Prostate gland (tissue), 2 donors: ENCODE measurements around the gene MPDU1. TPM values are rescaled to one million over a fixed set of nuclear protein-coding genes. Genes with fewer than 3 reads are reported as not detected.

Source experiments
- DNase-seq: peaks from one replicate; pipeline ENCODE4 v3.0.0-alpha.2; 2019; ENCODE audit warnings: low spot score
- H3K27ac ChIP-seq, 2 donors: fragments of 200-600 bp; sonication (generic); 2 replicates each; pipeline ENCODE4 v1.5.1; 2017 to 2019
- H3K27me3 ChIP-seq: fragments of 200-600 bp; sonication (generic); replicated peaks from 2 replicates; pipeline ENCODE4 v1.5.1; 2019; ENCODE audit not compliant: insufficient read depth
- H3K36me3 ChIP-seq, 2 donors: fragments of 200-600 bp; sonication (generic); 1 replicate in 1 of 2; 2 replicates in 1 of 2; pipeline versions ENCODE4 v1.5.1 to v1.8.1; 2017 to 2019
- H3K4me1 ChIP-seq: fragments of 200-600 bp; sonication (generic); replicated peaks from 2 replicates; pipeline ENCODE4 v1.5.1; 2019
- H3K4me3 ChIP-seq, 2 donors: fragments of 200-600 bp; sonication (generic); 2 replicates each; pipeline ENCODE4 v1.5.1; 2017 to 2019
- H3K9me3 ChIP-seq: fragments of 200-600 bp; sonication (generic); 2 replicates; pipeline ENCODE4 v1.5.1; 2017
- POLR2A ChIP-seq: fragments of 450-650 bp; IDR thresholded peaks from one replicate; pipeline ENCODE4 v1.6.1; 2016; ENCODE audit warnings: antibody characterized with exemption, mild to moderate bottlenecking
- POLR2AphosphoS5 ChIP-seq: sonication (generic); formaldehyde crosslinking; IDR thresholded peaks from one replicate; pipeline ENCODE4 v1.6.1; 2017; ENCODE audit warnings: antibody characterized with exemption
- WGBS: methylation state at CpG from one replicate; pipeline ENCODE4 v1.1.5; 2018; 5-methylcytosine and 5-hydroxymethylcytosine counted together
- intact Hi-C: fragments of 100-400 bp; cut with DNase I; formaldehyde crosslinking; loops from one replicate; pipeline ENCODE4 v1.14.2; 2022
- total RNA-seq, 2 donors: library from RNA; depleted of rRNA; stranded (reverse); fragments of >200 nt; gene quantifications; one replicate each; pipeline ENCODE4 v1.1.0, GENCODE V29; 2016
- TF ChIP-seq, protein P1 (sequence below), 4 experiments: fragments of 200-600 bp in 2 of 4; fragments of 450-650 bp in 2 of 4; sonication (generic) in 2 of 4; IDR thresholded peaks; 1 replicate in 3 of 4; 2 replicates in 1 of 4; pipeline ENCODE4 v1.5.1; 2016 to 2019; ENCODE audit warnings: antibody characterized with exemption in 4 of 4, mild to moderate bottlenecking in 2 of 4, moderate library complexity in 2 of 4

The MPDU1 gene
- total RNA-seq, 2 donors from 2014 or later, result 101 to 239 TPM

DNA sequence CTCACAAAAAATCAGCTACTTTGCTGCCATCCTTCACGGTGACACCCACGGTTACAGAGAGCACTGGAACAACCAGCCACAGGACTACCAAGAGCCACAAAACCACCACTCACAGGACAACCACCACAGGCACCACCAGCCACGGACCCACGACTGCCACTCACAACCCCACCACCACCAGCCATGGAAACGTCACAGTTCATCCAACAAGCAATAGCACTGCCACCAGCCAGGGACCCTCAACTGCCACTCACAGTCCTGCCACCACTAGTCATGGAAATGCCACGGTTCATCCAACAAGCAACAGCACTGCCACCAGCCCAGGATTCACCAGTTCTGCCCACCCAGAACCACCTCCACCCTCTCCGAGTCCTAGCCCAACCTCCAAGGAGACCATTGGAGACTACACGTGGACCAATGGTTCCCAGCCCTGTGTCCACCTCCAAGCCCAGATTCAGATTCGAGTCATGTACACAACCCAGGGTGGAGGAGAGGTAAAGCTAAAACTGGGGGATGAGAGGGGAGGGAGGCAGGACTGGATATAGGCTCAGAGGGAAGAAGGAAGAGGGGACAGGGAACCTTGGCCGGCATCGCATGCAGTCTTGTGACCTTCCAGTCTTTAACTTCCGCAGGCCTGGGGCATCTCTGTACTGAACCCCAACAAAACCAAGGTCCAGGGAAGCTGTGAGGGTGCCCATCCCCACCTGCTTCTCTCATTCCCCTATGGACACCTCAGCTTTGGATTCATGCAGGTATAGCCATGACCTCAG lies 3.6 kb upstream of the MPDU1 start:
- TF ChIP-seq POLR2AphosphoS5, result no peak
- TF ChIP-seq, protein P1, sequence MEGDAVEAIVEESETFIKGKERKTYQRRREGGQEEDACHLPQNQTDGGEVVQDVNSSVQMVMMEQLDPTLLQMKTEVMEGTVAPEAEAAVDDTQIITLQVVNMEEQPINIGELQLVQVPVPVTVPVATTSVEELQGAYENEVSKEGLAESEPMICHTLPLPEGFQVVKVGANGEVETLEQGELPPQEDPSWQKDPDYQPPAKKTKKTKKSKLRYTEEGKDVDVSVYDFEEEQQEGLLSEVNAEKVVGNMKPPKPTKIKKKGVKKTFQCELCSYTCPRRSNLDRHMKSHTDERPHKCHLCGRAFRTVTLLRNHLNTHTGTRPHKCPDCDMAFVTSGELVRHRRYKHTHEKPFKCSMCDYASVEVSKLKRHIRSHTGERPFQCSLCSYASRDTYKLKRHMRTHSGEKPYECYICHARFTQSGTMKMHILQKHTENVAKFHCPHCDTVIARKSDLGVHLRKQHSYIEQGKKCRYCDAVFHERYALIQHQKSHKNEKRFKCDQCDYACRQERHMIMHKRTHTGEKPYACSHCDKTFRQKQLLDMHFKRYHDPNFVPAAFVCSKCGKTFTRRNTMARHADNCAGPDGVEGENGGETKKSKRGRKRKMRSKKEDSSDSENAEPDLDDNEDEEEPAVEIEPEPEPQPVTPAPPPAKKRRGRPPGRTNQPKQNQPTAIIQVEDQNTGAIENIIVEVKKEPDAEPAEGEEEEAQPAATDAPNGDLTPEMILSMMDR (IDR thresholded peaks at IDR 0.05), result no peak
- TF ChIP-seq POLR2A, result no peak
- 71% methylated on average over 12 of the region's 12 CpGs for WGBS
- no peak overlapping the region for H3K4me3 ChIP-seq
- H3K9me3 ChIP-seq, result no peaks in the 10 kb centered on the region
- H3K27me3 ChIP-seq, result no peaks in the 10 kb centered on the region
- H3K36me3 ChIP-seq, result peaks cover 24 to 34% of the 10 kb centered on the region in 2 donors
- H3K4me1 ChIP-seq, result peaks cover 14% of the 10 kb centered on the region
- intact Hi-C loops, result no loop called here
- peak overlapping the region; percentile 59 to 71 for H3K27ac ChIP-seq
- no peak for DNase-seq

DNA sequence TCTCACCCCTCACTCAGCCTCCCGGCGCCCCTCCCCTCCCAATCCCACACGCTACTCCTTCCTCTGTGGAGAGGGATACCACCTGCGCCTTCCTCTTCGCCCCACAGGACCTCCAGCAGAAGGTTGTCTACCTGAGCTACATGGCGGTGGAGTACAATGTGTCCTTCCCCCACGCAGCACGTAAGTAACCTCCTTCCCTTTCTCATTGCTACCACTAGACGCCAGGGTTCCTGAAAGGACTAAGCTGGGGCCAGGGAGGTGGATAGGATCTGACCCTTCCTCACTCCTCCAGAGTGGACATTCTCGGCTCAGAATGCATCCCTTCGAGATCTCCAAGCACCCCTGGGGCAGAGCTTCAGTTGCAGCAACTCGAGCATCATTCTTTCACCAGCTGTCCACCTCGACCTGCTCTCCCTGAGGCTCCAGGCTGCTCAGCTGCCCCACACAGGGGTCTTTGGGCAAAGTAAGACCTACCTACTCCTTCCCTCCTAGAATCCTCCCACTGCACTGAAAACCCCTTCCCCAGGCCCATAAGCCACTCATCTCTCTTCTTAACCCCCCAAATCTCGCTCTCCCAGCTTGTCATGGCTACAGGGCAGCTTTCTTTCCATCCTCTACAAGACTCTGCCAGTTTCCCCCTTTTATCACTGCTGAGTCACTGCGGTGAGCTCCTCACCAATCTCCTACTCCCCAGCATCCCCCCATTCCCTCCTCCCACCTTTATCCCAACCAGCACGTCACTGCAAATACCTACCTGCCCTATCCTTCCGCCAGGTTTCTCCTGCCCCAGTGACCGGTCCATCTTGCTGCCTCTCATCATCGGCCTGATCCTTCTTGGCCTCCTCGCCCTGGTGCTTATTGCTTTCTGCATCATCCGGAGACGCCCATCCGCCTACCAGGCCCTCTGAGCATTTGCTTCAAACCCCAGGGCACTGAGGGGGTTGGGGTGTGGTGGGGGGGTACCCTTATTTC lies 2.8 kb upstream of the MPDU1 start:
- Histone ChIP-seq H3K4me3 (no peak overlapping the region), H3K27me3 (no peaks in the 10 kb centered on the region), H3K4me1 (peaks cover 14% of the 10 kb centered on the region), H3K9me3 (no peaks in the 10 kb centered on the region), H3K36me3 (peaks cover 18 to 26% of the 10 kb centered on the region in 2 donors), H3K27ac (peak overlapping the region; percentile 94 to 96)
- DNase-seq, result no peak
- WGBS, result 78% methylated on average over 23 of the region's 23 CpGs
- intact Hi-C loops, result no loop called here
- TF ChIP-seq, protein P1 (IDR thresholded peaks at IDR 0.05), result no peak
- TF ChIP-seq POLR2A, result no peak
- TF ChIP-seq POLR2AphosphoS5, result no peak

DNA sequence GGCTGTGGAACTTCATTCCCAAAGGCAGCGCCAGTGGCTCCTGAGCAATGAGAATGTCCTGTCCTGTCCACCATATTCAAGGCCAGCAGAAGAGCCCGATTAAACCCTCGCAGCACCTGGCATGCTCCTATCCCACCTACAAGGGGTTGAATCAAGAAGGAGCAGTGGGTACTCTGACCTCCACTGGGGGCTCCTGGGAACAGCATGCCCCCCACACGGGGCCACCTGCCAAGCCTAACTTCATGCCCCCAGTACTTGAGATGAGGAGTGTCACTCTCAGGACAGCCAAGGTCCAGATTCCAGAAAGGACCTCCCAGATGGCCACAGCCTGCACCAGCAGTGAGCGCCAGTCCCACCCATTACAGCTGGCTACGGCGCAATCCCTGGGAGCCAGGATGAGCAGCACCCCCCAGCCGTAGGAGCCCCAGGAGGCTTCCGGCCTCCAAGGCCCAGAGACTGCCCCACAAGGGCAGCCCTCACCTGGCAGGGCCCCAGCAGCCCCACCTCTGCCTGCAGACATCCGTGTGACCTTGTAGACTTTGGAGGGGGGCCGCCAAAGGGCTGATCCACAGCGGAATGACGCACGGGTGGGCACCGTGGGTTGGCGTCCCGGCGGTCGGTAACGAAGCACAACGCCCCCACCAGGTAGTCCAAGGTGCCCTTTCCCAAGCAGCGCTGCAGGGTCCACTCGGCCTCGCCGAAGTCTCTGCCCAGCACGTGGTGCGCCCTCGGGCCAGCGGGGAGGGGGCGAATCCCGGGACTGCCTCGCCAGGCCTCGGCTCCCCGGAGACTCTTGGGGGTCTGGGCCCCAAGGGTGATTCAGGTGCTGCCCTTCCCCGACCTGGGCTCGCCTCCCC lies 1.0 kb upstream of the MPDU1 start:
- intact Hi-C loops, result no loop called here
- H3K36me3 ChIP-seq, result peaks cover 6 to 8% of the 10 kb centered on the region in 2 donors
- peaks cover 14% of the 10 kb centered on the region for H3K4me1 ChIP-seq
- 86% methylated on average over 29 of the region's 36 CpGs for WGBS
- H3K9me3 ChIP-seq, result no peaks in the 10 kb centered on the region
- H3K27me3 ChIP-seq, result no peaks in the 10 kb centered on the region
- DNase-seq, result no peak
- H3K4me3 ChIP-seq, result peak overlapping the region; percentile 38 to 60
- TF ChIP-seq POLR2A (no peak), POLR2AphosphoS5 (no peak)
- TF ChIP-seq, protein P1 (IDR thresholded peaks at IDR 0.05), result no peak
- peak overlapping the region; percentile 94 to 96 for H3K27ac ChIP-seq

DNA sequence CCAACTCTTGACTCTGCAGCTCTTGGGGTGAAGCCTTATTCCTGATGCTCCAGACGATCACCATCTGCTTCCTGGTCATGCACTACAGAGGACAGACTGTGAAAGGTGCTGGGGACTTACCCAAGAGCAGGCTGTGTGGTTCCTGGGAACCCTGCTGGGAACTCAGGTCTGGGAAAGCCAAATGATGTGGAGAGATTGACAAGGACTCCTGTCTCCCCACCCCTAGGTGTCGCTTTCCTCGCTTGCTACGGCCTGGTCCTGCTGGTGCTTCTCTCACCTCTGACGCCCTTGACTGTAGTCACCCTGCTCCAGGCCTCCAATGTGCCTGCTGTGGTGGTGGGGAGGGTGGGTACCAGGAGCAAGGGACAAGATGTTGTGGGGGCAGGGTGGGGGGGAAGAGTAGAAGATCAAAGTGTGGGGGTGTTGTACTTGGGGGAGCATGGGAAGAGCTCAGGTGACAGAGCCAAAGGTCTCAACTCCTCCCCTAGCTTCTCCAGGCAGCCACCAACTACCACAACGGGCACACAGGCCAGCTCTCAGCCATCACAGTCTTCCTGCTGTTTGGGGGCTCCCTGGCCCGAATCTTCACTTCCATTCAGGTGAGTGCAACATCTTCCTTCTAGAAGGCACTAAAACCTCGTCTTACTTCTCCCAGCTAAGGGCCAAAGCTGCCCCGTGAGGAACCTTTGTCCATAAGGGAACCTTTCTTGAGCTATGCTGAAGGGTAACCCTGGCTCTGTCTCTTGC lies 3.2 kb downstream of the MPDU1 start:
- WGBS, result 63% methylated on average over 9 of the region's 9 CpGs
- Histone ChIP-seq H3K4me1 (peaks cover 21% of the 10 kb centered on the region), H3K27me3 (no peaks in the 10 kb centered on the region), H3K36me3 (no peaks in the 10 kb centered on the region), H3K27ac (no peak overlapping the region), H3K9me3 (no peaks in the 10 kb centered on the region), H3K4me3 (no peak overlapping the region)
- intact Hi-C loops, result no loop called here
- no peak for DNase-seq
- no peak for TF ChIP-seq POLR2A
- TF ChIP-seq, protein P1 (IDR thresholded peaks at IDR 0.05), result peak in 2 of 4 experiments; percentile 4 to 10
- no peak for TF ChIP-seq POLR2AphosphoS5
